Body of pancreas (tissue), 4 donors: ENCODE data around the gene ADGRL1. TPM values are rescaled to one million over a fixed set of nuclear protein-coding genes. Genes with fewer than 3 reads are reported as not detected.

Experiments used
- ATAC-seq: fragments of 150-250 bp; one replicate; pipeline ENCODE4 v1.9.1; 2016
- DNase-seq, 4 donors: peaks; one replicate each; pipeline ENCODE4 v3.0.0-alpha.2; 2019
- H3K27ac ChIP-seq, 4 donors: fragments of 200-600 bp; sonication (generic); 1 replicate in 3 of 4; 2 replicates in 1 of 4; pipeline versions ENCODE4 v1.5.1 to v1.6.1; 2016 to 2019; ENCODE audit warnings: mild to moderate bottlenecking in 1 of 4, mixed read lengths in 1 of 4, moderate library complexity in 1 of 4
- H3K27me3 ChIP-seq, 2 donors: fragments of 200-600 bp; sonication (generic); one replicate each; pipeline ENCODE4 v1.6.0; 2016; ENCODE audit warnings: mild to moderate bottlenecking in 1 of 2
- H3K36me3 ChIP-seq, 2 donors: fragments of 200-600 bp; sonication (generic); replicated peaks in 1 of 2; 2 replicates each; pipeline ENCODE4 v1.5.1; 2016; ENCODE audit warnings: low read depth in 2 of 2; ENCODE audit not compliant: insufficient read depth in 1 of 2
- H3K4me1 ChIP-seq: fragments of 200-600 bp; sonication (generic); one replicate; pipeline ENCODE4 v1.6.0; 2016
- H3K4me3 ChIP-seq, 2 donors: fragments of 200-600 bp; sonication (generic); 1 replicate in 1 of 2; 2 replicates in 1 of 2; pipeline ENCODE4 v1.5.1; 2016 to 2019
- H3K9me3 ChIP-seq, 3 donors: fragments of 200-600 bp; sonication (generic); 1 replicate in 2 of 3; 2 replicates in 1 of 3; pipeline ENCODE4 v1.5.1; 2016
- CTCF ChIP-seq, 7 experiments: fragments of 450-650 bp in 4 of 7; fragments of 200-600 bp in 3 of 7; sonication (generic) in 3 of 7; IDR thresholded peaks; one replicate each; pipeline ENCODE4 v1.5.1; 2016 to 2019; ENCODE audit warnings: antibody characterized with exemption in 7 of 7
- POLR2A ChIP-seq, 3 donors: fragments of 450-650 bp; IDR thresholded peaks; one replicate each; pipeline ENCODE4 v1.6.1; 2016; ENCODE audit warnings: antibody characterized with exemption in 3 of 3, mild to moderate bottlenecking in 2 of 3
- WGBS, 2 donors: methylation state at CpG; one replicate each; pipeline ENCODE4 v1.1.5; 2017; 5-methylcytosine and 5-hydroxymethylcytosine counted together
- intact Hi-C: fragments of 100-400 bp; cut with DNase I; formaldehyde crosslinking; loops from one replicate; pipeline ENCODE4 v1.15.1; 2023
- total RNA-seq, 2 donors: library from RNA; depleted of rRNA; stranded (reverse); fragments of >200 nt; gene quantifications; one replicate each; pipeline ENCODE4 v1.1.0, GENCODE V29; 2016

The ADGRL1 gene
- total RNA-seq, 2 donors from 2014 or later = 12.5 to 16.5 TPM

- H3K9me3 ChIP-seq = no peaks in the 10 kb centered on the region
- intact Hi-C loops = no loop called here
- H3K36me3 ChIP-seq = no peaks in the 10 kb centered on the region
- no peaks in the 10 kb centered on the region for H3K4me1 ChIP-seq
- 68 to 78% methylated on average over 12 of the region's 12 CpGs for WGBS, 2 donors
- DNase-seq = no peak
- TF ChIP-seq POLR2A (IDR thresholded peaks at IDR 0.05) (no peak), CTCF (IDR thresholded peaks at IDR 0.05) (no peak)
- no peaks in the 10 kb centered on the region for H3K27me3 ChIP-seq
- ATAC-seq = no peak
- no peak overlapping the region for H3K27ac ChIP-seq
- H3K4me3 ChIP-seq = no peak overlapping the region
Measured at GRCh38 chr19:14166999-14167575, 38.9 kb downstream of the ADGRL1 start.

- 74 to 84% methylated on average over 19 of the region's 20 CpGs for WGBS, 2 donors
- no peaks in the 10 kb centered on the region for H3K27me3 ChIP-seq
- no peak overlapping the region for H3K4me3 ChIP-seq
- H3K27ac ChIP-seq = no peak overlapping the region
- intact Hi-C loops = no loop called here
- no peaks in the 10 kb centered on the region for H3K4me1 ChIP-seq
- H3K9me3 ChIP-seq = no peaks in the 10 kb centered on the region
- ATAC-seq = no peak
- no peaks in the 10 kb centered on the region for H3K36me3 ChIP-seq
- TF ChIP-seq CTCF (IDR thresholded peaks at IDR 0.05) (no peak), POLR2A (IDR thresholded peaks at IDR 0.05) (no peak)
- DNase-seq = no peak
Measured at GRCh38 chr19:14165990-14166830, 39.8 kb downstream of the ADGRL1 start.

GRCh38 chr19:14164724-14165493 lies 41.1 kb downstream of the ADGRL1 start:
- Histone ChIP-seq H3K4me1 (no peaks in the 10 kb centered on the region), H3K27ac (no peak overlapping the region), H3K27me3 (no peaks in the 10 kb centered on the region), H3K36me3 (no peaks in the 10 kb centered on the region), H3K4me3 (no peak overlapping the region), H3K9me3 (no peaks in the 10 kb centered on the region)
- intact Hi-C loops = no loop called here
- 83 to 91% methylated on average over 6 to 16 of the region's 16 CpGs for WGBS, 2 donors
- DNase-seq = no peak
- TF ChIP-seq POLR2A (IDR thresholded peaks at IDR 0.05) = no peak
- no peak for TF ChIP-seq CTCF (IDR thresholded peaks at IDR 0.05)
- no peak for ATAC-seq

- intact Hi-C loops = no loop called here
- no peaks in the 10 kb centered on the region for H3K9me3 ChIP-seq
- TF ChIP-seq CTCF (IDR thresholded peaks at IDR 0.05) = no peak
- TF ChIP-seq POLR2A (IDR thresholded peaks at IDR 0.05) = no peak
- no peak overlapping the region for H3K4me3 ChIP-seq
- WGBS, 2 donors = 73 to 87% methylated on average over 9 to 11 of the region's 11 CpGs
- ATAC-seq = no peak
- no peaks in the 10 kb centered on the region for H3K36me3 ChIP-seq
- H3K4me1 ChIP-seq = no peaks in the 10 kb centered on the region
- no peaks in the 10 kb centered on the region for H3K27me3 ChIP-seq
- DNase-seq = no peak
- H3K27ac ChIP-seq = no peak overlapping the region
Measured at GRCh38 chr19:14164082-14164481, 41.9 kb downstream of the ADGRL1 start.
